Ectodermal cell (in vitro differentiated cells): ENCODE results near the gene WDR87.
"Not testable (repeated sequence)": the region's sequence is repeated elsewhere in the genome, so short reads cannot be mapped to it uniquely, and the experiment has no call there.

Source experiments
- H3K27ac ChIP-seq: 2 replicates; pipeline ENCODE4 v1.7.0; 2013; ENCODE audit warnings: mild to moderate bottlenecking, low read depth, low read length; ENCODE audit not compliant: insufficient read depth, poor library complexity, severe bottlenecking
- H3K27me3 ChIP-seq: 2 replicates; pipeline ENCODE4 v1.7.0; 2013; ENCODE audit warnings: mild to moderate bottlenecking, low read length; ENCODE audit not compliant: insufficient read depth, control insufficient read depth, poor library complexity, severe bottlenecking
- H3K36me3 ChIP-seq: one replicate; pipeline ENCODE4 v1.7.0; 2013; ENCODE audit warnings: low read length; ENCODE audit not compliant: control insufficient read depth, insufficient read depth
- H3K4me1 ChIP-seq: one replicate; pipeline ENCODE4 v1.7.0; 2013; ENCODE audit warnings: low read length; ENCODE audit not compliant: control insufficient read depth, insufficient read depth
- H3K4me3 ChIP-seq: 2 replicates; pipeline ENCODE4 v1.7.0; 2013; ENCODE audit warnings: low read depth, low read length, control low read depth; ENCODE audit not compliant: insufficient read depth
- H3K9me3 ChIP-seq: 2 replicates; pipeline ENCODE4 v1.7.0; 2013; ENCODE audit warnings: mild to moderate bottlenecking, low read length, moderate library complexity; ENCODE audit not compliant: control insufficient read depth
- WGBS, 2 experiments: methylation state at CpG; one replicate each; pipeline ENCODE4 v1.1.7; 2013; ENCODE audit warnings: missing lambda C conversion rate in 2 of 2; 5-methylcytosine and 5-hydroxymethylcytosine counted together

WDR87 gene

GRCh38 chr19:37893845-37894575, 12.4 kb downstream of the WDR87 start:
- Histone ChIP-seq H3K4me3 (no peak overlapping the region), H3K36me3 (no peaks in the 10 kb centered on the region), H3K27me3 (no peaks in the 10 kb centered on the region), H3K4me1 (no peaks in the 10 kb centered on the region), H3K27ac (no peak overlapping the region), H3K9me3 (no peaks in the 10 kb centered on the region)
- WGBS, 2 experiments = 93 to 96% methylated on average over 11 of the region's 11 CpGs

GRCh38 chr19:37886571-37886970, 19.8 kb downstream of the WDR87 start:
- Histone ChIP-seq H3K4me1 (no peaks in the 10 kb centered on the region), H3K9me3 (no peaks in the 10 kb centered on the region), H3K4me3 (no peak overlapping the region), H3K27me3 (peaks cover 8% of the 10 kb centered on the region), H3K36me3 (no peaks in the 10 kb centered on the region), H3K27ac (no peak overlapping the region)
- 84 to 87% methylated on average over 1 of the region's 1 CpG for WGBS, 2 experiments

GRCh38 chr19:37885392-37885791, 21.0 kb downstream of the WDR87 start:
- peaks cover 8% of the 10 kb centered on the region for H3K27me3 ChIP-seq
- no peaks in the 10 kb centered on the region for H3K4me1 ChIP-seq
- no peaks in the 10 kb centered on the region for H3K36me3 ChIP-seq
- no peak overlapping the region for H3K4me3 ChIP-seq
- WGBS, 2 experiments = 90 to 93% methylated on average over 1 of the region's 1 CpG
- H3K9me3 ChIP-seq = no peaks in the 10 kb centered on the region
- H3K27ac ChIP-seq = no peak overlapping the region

GRCh38 chr19:37877147-37877546, 29.2 kb downstream of the WDR87 start:
- Histone ChIP-seq H3K27ac (no peak overlapping the region), H3K9me3 (no peaks in the 10 kb centered on the region), H3K36me3 (no peaks in the 10 kb centered on the region), H3K4me3 (no peak overlapping the region), H3K4me1 (no peaks in the 10 kb centered on the region), H3K27me3 (no peaks in the 10 kb centered on the region)
- WGBS, 2 experiments = 87 to 89% methylated on average over 2 to 3 of the region's 3 CpGs

GRCh38 chr19:37876032-37876431, 30.4 kb downstream of the WDR87 start:
- Histone ChIP-seq H3K27ac (no peak overlapping the region), H3K27me3 (no peaks in the 10 kb centered on the region), H3K4me3 (no peak overlapping the region), H3K36me3 (no peaks in the 10 kb centered on the region), H3K4me1 (no peaks in the 10 kb centered on the region), H3K9me3 (no peaks in the 10 kb centered on the region)
- 87 to 92% methylated on average over 2 of the region's 2 CpGs for WGBS, 2 experiments

GRCh38 chr19:37874784-37875183, 31.6 kb downstream of the WDR87 start:
- 44 to 47% methylated on average over 3 of the region's 3 CpGs for WGBS, 2 experiments
- Histone ChIP-seq H3K36me3 (no peaks in the 10 kb centered on the region), H3K27me3 (no peaks in the 10 kb centered on the region), H3K9me3 (peaks cover 4% of the 10 kb centered on the region), H3K4me1 (no peaks in the 10 kb centered on the region), H3K27ac (no peak overlapping the region), H3K4me3 (no peak overlapping the region)

GRCh38 chr19:37872383-37872782, 34.0 kb downstream of the WDR87 start:
- Histone ChIP-seq H3K27ac (no peak overlapping the region), H3K9me3 (peaks cover 4% of the 10 kb centered on the region), H3K36me3 (no peaks in the 10 kb centered on the region), H3K4me3 (no peak overlapping the region), H3K4me1 (no peaks in the 10 kb centered on the region), H3K27me3 (no peaks in the 10 kb centered on the region)
- WGBS, 2 experiments = 88 to 96% methylated on average over 5 of the region's 5 CpGs

GRCh38 chr19:37869766-37870340, 36.5 kb downstream of the WDR87 start:
- Histone ChIP-seq H3K27me3 (no peaks in the 10 kb centered on the region), H3K9me3 (peaks cover 4% of the 10 kb centered on the region), H3K4me1 (no peaks in the 10 kb centered on the region), H3K4me3 (no peak overlapping the region), H3K27ac (no peak overlapping the region), H3K36me3 (no peaks in the 10 kb centered on the region)
- WGBS, 2 experiments = 92 to 95% methylated on average over 4 of the region's 4 CpGs

- 96 to 98% methylated on average over 2 of the region's 2 CpGs for WGBS, 2 experiments
- Histone ChIP-seq H3K27me3 (no peaks in the 10 kb centered on the region), H3K4me3 (no peak overlapping the region), H3K4me1 (no peaks in the 10 kb centered on the region), H3K27ac (no peak overlapping the region), H3K36me3 (no peaks in the 10 kb centered on the region), H3K9me3 (peaks cover 4% of the 10 kb centered on the region)
Observed at GRCh38 chr19:37867831-37868230, 38.6 kb downstream of the WDR87 start.

- not testable (repeated sequence) for H3K9me3 ChIP-seq, H3K27me3 ChIP-seq, H3K27ac ChIP-seq, H3K4me1 ChIP-seq, H3K4me3 ChIP-seq, H3K36me3 ChIP-seq
- WGBS, 2 experiments = 84 to 88% methylated on average over 8 of the region's 9 CpGs
Observed at GRCh38 chr19:37865930-37866329, 40.5 kb downstream of the WDR87 start.
